M059J (cell line): ENCODE measurements around the gene SLC6A3. TPM values are rescaled to one million over a fixed set of nuclear protein-coding genes. Genes with fewer than 3 reads are reported as not detected.

Experiments
- DNase-seq: peaks from one replicate; pipeline ENCODE4 v3.0.0-alpha.2; 2012; ENCODE audit warnings: low read depth
- total RNA-seq: library from RNA; depleted of rRNA; stranded (reverse); fragments of >200 nt; shearing (Covaris generic); gene quantifications from 2 replicates; pipeline ENCODE4 v1.2.3, GENCODE V29; 2014; rRNA removed

Gene SLC6A3
- total RNA-seq, 1 experiment from 2014 or later, result not detected

DNA sequence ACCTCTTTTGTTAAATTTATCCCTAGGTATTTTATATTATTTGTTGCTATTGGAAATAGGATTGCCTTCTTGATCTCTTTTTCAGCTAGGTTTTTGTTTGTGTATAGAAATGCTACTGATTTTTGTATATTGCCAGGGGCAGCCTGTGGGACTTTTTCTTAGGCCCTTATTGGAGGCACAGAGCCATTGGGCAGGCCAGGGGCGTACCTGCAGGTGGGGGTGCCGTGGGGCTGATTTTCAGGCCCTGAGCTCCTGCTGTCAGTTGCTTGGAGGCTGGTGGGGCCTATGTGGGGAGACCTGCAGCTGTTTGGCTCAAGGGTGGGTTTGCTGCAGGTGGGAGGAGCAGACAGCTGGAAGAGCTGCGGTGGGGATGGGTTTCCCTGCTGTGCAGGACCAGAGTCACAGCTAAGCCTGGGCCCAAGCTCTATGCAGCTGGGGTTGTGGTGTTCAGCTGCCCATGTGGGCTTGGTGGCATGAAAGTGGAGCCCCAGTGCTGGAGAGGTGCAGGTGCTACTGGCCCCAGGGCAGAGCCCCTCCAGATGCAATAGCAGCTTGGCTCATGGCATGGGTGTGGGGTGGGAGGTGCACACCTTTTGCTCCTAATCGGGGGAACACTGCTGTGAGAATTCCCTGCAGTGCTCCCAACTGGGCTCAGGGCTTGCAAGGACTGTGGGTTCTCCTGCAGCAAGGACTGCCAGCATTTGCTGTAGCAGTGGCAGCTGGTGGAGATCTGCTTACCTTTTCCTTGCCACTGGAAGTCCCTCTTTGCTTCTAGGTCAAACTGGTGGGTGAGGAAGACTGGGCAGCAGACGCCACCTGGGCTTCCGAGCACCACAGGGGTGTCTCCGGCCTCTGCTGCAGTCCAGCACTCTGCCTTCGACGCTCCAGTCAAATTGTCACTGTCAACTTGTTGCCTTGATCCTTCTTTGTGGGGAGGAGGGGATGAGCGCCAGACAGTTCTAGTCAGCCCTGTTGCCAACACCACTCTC, 92.7 kb downstream of the SLC6A3 start:
- no peak for DNase-seq

DNA sequence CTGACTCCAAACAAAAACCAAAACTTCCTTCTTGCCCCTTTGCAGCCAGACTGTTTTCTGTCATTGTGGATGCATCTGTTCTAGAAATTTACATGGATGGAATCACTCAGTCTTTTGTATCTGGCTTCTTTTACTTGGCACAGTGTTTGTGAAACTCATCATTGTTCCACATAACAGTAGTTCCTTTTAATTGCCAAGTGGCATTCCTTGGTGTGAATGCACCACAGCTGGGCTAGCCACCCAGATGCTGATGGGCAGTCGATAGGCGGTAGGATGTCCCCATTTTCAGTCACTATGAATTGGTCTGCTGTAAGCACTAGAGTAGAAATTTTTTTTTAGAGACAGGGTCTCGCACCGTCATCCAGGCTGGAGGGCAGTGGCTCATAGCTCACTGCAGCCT, 94.1 kb downstream of the SLC6A3 start:
- DNase-seq, result no peak

DNA sequence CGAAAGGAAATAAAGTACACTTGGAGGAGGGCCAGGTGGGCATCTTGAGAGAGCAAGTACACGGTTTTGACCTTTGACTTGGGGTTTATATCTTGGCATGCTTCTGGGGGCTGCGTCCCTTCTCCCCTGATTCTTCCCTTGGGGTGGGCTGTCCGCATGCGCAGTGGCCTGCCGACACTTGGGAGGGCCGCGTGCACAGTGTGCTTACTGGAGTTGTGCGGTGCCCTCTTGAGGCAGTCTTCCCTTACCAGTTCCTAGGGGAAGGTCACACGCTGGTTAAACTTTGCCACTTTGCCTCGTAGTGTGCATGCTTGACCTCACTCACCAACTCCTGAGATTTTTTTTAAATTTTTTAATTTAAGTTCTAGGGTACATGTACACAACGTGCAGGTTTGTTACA, 96.0 kb downstream of the SLC6A3 start:
- DNase-seq, result no peak

DNA sequence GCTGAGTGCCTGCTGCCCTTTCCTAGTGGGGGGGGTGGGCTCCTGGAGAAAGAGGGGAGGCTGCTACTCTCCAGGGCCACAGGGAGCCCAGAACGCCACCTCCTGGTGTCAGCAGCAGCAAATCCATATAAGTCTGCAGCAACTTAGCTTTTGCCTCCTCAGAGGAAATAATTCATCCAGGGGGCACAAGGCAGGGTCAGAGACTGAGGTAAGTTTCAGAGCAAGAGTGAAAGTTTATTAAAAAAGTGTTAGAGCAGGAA, 96.3 kb downstream of the SLC6A3 start:
- no peak for DNase-seq

DNA sequence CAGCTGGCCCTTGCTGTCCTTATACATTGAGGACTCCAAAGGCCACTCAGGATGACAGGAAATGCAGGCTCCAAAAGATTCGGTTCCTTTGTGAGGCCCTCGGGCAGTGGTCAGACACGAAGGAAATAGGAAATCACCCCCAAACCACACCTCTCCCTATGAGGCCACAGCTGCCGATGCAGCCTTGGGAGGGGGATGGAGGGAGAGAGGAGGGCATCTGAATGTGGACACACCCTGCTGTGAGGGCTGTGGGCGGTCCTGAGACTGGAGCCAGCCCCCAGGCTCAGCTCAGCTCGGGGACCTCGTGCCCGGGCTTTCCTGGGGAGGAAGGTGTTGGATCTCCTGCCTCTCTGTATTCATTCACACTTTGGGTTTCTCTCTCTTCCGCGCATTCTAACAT, 97.7 kb downstream of the SLC6A3 start:
- no peak for DNase-seq

DNA sequence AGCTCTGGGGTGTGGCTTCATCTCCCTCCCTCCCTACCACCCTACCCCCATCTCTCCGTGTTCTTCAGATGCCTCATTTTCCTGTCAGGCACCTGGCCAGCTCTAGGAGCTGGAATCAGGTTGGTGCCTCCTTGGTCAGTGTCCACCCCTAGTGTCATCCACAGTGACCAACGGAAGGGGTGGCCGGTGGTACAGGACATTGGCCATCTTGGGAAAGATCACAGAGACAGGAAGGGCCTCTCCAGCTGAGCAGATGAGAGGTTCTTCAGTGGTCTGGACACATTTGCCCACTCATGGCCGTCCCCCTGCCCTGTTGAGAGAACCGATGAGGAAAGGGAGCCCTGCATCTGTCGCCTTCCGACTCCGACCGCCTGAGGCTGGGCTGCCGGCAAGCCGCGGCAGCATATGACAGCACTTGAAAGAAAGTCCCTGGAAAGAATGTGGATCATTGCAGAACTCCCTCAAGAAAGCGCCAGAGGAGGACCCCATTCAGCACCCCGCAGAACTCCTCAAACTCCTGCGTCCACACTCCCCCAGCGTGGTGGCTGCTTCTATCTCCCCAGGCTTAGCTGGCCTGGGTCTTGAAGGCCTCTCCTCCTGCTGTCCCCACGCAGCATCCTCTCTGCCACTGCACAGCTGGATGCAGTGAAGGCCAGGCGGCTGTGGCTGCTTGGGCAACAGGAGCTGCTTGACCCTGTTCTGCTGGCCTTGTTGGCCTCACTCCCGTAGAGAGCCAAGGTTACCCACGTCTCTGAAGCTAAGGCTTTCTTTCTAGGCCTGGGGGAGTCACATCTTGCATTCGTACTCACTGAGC, 98.4 kb downstream of the SLC6A3 start:
- no peak for DNase-seq

DNA sequence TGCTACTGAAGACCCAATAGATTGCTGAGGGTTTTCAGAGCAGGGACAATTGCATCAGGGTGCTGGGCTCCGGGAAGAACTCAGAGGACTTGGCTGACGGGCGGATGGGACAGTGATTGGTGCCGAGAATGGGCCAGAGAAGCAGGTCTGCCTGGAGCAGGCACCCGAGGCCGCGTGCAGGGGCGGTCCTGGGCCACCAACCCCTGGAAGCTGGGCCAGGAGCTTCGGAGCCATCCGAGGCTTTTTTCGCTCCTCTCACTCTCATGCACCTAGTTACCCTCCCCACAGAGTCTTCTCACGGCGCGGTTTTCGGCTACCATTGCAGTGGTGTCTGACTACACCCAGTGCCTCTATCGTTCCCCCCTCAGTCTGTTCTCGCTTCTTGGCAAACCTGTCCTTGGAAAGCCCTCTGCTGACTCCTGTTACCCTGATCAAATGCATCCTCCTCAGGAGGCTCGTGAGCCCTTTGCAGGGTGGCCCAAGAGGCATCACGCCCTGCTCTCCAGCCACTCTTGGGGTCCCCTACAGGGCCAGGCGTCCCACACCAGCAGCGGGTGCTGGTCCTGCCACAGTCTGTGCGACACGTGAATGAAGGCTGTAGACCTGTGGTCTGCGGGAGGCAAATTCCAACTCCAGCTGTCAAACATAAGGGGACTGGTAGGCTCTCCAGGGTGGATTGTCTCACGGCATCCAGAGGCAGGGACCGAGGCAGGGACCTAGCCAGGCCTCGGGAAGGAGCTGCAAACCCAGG, 99.2 kb downstream of the SLC6A3 start:
- DNase-seq, result no peak

DNA sequence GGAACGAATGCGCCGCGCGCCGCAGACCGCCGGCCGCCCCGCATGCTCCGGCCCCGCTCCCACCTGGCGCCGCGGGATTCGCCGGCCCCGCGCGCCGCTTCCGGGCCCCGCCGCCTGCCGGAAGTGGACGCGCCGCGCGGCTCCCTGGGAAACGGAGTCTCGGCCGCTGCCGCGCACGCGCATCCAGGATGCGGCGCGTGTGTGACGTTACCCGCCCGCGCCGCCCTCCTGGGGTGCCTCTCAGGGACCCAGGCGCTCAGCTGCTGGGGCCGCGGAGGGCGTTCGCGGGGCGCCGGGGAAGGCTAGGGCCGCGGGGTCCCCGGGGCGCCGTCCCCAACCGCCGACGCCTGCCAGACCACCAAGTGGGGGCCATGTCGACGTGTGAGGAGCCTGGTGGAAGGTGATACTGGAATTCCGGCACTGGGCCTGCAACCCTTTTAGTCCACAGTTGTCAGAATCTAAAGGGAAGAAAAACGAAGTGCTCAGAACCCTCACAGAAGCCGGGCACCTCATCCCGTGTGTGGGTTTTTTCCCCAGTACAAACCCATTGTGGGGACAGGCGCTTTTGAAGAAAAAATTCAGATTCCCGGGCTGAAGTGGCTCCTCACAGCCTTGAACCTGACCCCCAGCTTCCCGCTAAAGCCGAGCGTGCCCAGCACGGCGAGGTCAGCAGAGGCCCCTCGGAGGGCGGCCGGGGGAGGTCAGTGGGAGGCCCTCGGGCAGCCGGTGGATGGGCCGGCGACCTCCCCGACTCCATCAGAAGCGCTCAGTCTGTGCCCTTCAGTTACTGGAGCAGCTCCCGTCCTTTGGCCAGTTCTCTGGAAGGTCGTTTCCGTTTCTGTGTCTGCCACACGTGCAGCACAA, 100.0 kb downstream of the SLC6A3 start, which contains the start of gene CLPTM1L:
Gene CLPTM1L, minus strand, starts transcription at position 125 of the 864 bp plus-strand sequence. CDS start 258 bp downstream, outside the sequence.
- peak; percentile 86 for DNase-seq

DNA sequence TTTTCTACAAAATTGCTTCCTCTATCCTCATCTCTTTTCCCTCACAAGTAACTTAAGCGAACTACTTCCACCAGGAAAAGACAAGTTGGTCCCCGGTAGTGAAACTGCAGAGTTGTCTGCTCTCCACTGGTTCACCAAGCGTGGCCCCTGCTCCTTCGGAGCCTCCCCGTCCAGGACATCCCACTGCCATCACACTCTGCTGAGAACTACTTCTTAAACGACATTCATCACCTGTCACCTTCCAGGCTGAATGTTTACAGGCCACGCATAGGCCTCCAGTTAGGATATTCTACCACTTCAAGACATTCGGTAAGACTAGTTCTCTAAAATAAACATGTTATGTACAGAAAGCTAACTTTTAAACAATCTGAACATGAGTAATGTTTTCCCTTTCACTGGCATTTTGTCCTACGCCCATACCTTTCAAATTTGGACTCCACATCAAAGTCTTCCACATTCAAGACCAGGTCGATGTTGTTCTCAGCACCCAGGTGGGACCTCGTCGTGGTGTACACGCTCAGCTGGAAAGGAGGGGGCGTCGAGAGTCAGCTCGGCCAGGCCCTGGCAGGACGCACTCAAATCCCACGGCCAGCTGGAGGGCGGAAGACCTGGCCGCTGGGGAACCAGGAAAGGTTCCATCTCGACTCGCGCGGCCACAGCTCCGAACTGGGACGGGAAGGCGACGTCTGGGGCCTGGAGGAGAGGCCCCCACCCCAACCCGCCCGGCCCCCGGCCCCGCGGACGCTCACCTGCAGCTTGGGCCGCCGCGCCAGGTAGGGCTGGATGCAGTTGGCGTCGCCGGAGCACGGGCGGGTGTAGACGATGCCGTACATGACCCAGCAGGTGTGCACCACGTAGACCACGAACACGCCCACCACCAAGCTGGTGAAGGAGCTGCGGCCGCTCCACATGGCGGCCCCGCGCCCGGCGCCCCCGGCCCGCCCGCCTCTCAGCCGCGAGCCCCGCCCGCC, 101.0 kb downstream of the SLC6A3 start:
- DNase-seq, result peak; percentile 26

DNA sequence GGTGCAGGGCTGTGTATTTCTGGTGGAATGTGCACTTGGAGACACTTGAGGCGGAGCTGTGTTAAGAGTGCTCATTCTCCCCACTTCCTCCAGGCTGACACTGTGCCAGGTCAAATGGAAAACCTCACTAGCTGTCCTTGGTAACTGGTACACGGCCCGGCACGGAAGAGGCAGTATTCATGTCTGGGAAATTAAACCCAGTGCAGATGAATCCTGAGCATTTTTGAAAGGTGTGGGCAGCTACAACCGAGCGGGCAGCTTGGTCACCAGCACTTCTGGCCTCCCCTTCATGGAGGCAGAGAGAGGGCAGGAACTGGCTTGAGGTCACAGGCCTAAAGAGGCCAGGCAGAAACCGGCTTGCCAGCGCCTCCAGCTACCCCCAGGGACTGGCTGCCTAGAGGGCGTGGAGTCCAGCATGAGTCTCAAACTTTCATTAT, 101.9 kb downstream of the SLC6A3 start:
- DNase-seq, result no peak

Other genes with a start within 250 kb of the SLC6A3 start
- gene SLC6A19, start 243.8 kb downstream of the SLC6A3 start, total RNA-seq, result not detected in 2 replicates
- gene SLC6A18, start 220.1 kb downstream of the SLC6A3 start, total RNA-seq, result not detected in 2 replicates
- 0.62 TPM in 1 of 2 replicates, not detected in the other for gene TERT, start 150.4 kb downstream of the SLC6A3 start, total RNA-seq
- gene CLPTM1L, start 100.3 kb downstream of the SLC6A3 start, total RNA-seq, result 150 and 262 TPM in 2 replicates
- 41.1 and 41.2 TPM in 2 replicates for gene LPCAT1, start 78.5 kb upstream of the SLC6A3 start, total RNA-seq